HL-60/S4 treated with retinoic acid at 250 ng/mL for 4 days and 3 days (cell line): ENCODE measurements around the gene STK32B.

ENCODE experiments used
- in situ Hi-C: fragments of 300-500 bp; cut with MboI; formaldehyde crosslinking; loops from 2 replicates; pipeline ENCODE4 v1.7.0; 2022; ENCODE audit warnings: low sequenced_read_pairs

STK32B gene

DNA sequence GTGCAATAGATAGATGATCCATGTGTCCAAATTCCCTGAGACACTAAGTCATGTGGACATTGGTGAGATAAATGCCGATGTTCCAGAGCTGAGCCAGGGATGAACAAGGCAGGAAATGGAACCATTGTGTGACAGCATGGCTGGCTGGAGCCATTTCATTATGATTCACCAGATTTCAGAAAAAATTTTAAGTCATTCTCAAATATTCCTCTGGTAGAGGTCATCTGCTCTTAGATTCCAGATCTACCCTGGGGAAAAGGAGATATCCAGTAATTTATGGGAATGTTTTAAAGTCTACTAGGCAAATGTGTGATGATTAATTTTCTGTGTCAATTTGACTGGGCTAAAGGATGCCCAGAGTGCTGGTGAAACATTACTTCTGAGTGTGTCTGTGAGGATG lies 287.3 kb downstream of the STK32B start:
- in situ Hi-C loops, result no loop called here

DNA sequence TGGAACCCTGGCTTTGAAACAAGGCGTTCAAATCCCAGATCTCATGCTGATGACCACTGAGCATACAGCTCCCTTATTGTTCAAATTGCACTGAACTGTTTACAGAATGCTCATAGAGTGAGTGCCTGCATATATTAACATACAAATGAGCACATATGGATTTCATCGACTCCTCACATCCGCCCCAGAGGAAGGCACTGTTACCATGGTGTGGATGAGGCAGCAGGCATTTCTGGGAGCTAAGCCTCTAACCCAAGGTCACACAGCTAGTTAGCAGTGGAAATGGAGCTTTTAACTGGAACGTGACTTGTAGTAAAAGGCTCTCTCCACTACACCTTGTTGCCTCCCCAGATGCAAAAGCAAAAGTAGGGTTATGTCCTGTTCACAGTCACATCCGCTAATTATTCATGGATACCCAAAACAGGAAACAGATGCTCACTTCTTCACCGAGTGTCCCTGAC lies 289.7 kb downstream of the STK32B start:
- in situ Hi-C loops, result no loop called here

DNA sequence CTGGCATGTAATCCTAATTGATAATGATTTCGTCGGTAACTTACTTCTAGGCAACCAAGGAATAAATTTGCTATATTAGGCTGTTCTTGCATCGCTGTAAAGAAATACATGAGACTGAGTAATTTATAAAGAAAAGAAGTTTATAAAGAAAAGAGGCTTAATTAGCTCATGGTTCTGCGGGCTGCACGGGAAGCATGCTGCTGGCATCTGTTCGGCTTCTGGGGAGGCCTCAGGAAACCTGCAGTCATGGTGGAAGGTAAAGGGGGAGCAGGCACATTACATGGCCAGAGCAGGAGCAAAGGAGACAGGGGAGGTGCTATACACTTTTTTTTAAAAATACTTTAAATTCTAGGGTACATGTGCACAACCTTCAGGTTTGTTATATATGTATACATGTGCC lies 290.2 kb downstream of the STK32B start:
- in situ Hi-C loops, result no loop called here

DNA sequence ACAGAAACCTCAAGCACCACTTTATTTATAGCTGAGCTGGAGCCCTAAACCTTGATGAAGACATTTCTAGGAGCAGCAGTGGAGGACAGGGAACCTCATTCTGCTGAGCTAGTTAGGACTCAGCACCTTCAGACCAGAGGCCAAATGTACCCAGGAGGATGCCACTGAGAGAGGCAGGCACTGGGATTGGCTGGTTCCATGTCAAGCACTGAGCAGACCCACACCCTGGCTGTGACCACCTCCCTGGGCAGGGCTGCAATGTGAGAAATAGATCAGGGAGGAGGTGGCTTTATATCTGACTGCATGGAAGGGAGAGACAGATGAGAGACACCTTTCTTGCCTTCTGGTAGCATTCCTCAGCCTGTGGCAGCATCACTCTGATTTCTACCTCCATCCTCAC lies 304.6 kb downstream of the STK32B start:
- in situ Hi-C loops, result no loop called here

DNA sequence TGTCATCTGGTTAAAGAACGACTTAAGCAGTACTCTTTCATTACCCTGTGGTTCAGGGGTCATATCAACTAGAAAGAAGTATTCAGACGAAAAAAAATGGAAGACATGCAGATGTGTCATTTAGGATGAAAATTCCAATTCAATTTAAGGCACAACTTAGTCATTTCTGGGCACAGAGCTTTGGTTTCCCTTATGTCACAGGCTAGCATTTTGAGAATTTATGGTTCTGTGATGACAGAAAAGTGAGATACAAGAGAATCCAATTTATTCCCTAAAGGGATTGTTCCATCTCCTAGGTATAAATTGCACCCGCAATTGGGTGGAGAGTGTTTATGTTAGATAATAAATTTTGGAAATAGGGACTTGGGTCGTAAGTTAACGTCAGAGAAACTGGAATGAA lies 306.6 kb downstream of the STK32B start:
- in situ Hi-C loops, result no loop called here

DNA sequence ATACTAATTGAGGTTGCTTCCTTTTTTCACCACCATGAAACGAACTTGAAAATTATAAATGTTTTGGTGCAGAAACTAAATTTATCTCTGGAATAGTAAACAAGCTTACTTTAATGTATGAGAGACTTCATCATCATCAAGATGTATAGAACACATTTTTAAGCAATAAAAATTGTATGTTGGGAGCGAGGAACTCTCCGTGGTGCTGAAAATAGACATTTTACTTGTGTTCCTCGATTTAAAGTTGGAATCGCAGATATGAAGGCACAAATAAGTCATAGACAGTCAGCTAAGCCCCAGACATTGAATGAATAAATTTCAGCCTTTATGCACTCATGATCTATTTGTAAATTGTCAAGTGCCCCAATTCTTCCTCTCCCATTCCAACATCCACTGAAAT lies 310.7 kb downstream of the STK32B start:
- in situ Hi-C loops, result no loop called here

DNA sequence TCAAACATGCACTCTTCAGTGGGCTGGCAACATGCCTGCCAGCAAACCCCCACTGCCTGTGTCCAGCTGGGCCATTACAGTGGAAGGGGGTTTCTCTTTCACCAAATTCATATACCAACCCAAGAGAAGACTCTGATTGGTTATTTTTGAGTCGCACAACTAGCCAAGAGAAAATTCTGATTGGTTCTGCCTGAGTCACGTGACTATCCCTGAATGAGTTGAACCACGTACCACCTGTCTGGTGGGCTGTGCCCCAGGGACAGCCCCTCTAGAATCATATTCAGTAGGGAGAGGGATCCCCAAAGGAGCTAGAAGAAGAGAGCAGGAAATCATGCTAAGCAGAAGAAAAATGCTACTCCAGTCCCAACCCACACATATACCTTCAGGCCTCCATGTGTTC lies 313.1 kb downstream of the STK32B start:
- in situ Hi-C loops, result no loop called here

DNA sequence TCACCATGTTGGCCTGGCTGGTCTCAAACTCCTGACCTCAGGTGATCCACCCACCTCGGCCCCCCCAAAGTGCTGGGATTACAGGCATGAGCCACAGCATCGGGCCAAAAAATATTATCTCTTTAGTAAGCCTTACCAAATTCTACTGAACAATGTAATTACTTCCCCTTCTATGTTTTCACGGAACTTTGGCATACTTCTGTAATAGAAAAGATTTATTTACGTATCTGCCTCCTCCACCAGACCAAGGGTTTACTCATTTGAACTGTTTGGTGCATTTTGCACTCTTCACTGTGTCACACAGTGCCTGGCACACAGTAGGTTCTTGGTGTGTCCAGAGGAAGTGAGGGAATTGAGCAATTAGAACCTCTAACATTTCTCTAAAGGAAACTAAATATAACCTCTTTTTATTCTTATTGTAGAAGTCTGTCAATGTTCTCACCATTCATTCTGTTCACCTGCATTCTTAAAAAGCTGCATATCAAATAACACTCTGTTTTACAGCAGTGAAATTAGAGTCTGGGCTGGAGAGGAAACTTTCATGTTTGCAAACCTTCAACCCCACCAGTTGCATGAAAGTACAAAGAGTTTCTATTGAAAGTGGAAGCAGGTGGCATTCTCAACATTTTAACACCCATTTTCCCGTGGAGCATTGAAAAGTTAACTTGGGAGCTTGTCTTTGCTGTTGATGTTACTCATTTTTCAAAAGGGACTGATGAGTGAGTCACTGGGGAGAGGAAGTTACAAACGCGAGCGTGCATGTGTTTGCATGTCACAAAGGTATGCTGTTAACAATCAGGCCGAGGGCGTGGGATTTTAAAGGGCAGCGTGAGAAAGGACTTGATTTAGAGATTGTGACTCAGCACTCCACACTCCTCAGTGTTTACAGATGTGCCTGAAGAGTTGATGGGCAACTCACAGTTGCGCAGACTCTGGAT lies 314.1 kb downstream of the STK32B start:
- in situ Hi-C loops, result no loop called here

DNA sequence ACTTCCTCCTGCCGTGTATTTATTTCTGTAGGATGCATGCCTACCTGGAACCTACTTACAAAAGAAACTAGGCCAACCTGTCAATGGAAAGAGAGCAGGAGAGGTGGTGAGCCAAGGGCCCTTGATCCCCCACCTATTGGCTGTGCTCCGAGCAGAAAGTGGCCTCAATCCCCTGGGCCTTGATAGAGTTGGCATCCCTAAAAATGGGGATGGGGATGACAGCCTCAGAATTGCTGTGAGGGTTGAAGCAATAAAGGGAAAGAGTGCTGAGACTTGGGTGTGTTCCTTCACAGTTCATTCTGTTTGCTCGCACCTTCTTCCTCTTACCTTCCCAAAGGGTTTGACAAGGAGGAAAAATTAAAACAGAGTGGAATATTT lies 314.7 kb downstream of the STK32B start:
- in situ Hi-C loops, result no loop called here

DNA sequence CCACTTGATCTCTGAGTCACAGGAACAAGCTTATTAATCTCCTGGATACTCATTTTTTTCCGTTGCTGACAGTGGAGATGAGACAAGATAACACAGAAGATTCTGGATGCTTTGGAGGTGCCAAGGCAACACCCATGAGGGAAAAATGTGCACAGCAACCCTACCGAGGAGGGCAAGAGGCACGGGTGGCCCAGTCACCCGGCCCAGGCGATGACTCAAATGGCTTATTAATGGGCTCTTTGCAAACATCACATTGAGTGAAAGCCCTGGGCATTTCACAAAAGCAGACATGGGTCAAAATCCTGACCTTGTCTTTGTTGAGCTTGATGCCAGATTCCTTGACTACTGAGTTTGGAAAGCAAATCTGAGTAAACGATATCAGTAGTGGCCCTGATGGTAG lies 315.1 kb downstream of the STK32B start:
- in situ Hi-C loops, result no loop called here

DNA sequence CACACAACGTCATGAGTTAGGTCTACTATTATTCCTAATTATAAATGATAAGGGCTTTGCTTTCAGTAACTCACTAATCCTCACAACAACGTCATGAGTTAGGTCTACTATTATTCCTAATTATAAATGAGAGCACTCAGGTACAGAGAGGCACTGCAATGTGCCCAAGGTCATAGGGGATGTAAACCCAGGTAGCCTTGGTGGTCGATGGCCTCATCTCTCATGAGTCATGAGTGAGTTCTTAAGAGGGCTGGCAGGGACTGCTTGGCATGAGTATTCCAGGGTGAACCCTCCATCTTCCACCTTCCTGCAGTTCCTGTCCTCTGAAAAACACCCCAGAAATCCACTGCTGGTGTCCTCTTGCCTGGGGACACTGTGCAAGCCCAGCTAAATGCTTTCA lies 317.1 kb downstream of the STK32B start:
- in situ Hi-C loops, result no loop called here

DNA sequence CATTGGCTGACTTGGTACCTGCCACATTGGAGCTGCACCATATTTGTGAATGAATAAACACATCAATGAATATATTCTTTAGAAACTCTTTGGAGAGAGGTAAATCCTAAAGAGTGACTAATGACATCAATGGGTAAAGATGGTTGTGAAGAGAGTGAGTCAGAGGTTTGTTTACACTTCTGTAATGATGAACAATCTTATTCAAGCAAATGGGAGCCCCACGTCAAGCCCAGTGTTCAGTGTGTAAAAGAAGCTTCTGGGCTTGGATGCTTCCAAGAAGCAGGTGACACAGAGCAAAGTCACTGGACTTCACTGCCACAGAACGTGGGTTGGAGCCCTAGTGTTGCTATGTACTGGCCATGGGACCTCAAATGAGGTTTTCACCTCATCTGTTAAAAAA lies 319.0 kb downstream of the STK32B start:
- in situ Hi-C loops, result no loop called here

DNA sequence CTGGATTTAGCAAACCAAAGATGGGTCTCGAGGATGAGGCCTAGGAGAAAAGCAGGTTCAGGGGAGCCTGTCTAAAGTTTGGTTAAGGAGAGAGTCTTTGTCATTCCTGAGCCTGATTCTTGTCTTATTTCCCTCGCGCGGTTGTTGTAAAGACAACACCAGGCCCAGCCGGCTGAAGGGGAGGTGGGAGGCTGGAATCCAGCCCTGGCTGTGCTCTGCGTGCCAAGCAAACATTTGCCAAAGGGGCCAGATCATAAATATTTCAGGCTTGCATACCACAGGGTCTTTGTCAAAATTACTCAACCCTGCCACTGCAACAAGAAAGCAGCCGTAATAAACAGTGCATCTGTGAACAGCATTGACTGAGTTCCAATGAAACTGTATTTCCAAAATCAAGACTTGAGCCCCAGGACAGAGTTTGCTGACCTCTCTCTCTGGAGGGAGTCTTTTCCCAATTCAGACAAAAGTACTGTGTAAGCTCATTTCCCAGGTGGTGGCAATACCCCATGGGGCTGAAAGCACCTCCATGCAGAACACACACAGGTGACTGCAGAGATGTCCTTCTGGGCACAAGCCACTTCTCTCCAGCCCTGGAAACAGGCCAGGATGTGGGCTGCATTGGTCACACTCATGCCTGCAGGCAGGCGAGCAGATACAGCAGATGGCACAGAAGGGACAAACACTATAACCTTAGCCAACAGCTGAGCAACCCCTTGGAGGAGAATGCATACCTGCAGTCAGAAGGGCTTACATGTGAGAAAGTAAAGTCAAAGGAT lies 320.3 kb downstream of the STK32B start:
- in situ Hi-C loops, result no loop called here

DNA sequence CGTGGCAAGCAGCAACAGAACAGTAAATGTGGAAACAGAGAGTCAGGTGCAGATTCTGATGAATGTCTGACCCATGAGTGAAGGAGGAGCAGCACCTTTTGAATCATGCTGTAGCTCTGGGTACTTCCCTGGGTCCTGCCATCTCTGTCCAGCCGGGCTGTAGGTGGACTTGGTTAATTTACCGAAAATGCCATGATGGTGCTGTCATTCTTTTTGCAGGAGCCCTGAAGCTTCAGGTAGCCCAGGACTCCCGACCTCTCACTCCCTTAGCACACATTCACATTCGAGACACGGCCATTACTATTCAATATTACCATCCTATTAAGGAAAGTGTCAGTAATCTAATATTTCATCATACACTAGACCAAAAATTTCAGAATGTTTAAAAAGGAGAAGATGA lies 320.9 kb downstream of the STK32B start:
- in situ Hi-C loops, result no loop called here

DNA sequence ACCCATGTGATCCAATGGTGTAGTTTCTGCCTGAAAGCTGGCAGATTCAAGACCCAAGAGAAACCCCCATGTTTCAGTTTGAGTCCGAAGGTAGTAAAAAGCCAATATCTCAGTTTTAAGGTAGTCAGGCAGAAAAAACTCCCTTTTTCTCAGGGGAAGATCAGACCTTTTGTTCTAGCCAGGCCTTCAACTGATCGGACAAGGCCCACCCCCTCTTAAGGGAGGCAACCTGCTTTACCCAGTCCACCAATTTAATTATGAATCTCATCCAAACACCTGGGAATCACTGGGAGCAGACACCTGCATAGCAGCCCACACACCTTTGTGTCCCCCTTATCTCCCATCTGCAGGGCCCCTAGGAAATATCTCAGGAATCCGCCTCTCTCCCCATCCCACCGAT lies 322.0 kb downstream of the STK32B start:
- in situ Hi-C loops, result no loop called here

DNA sequence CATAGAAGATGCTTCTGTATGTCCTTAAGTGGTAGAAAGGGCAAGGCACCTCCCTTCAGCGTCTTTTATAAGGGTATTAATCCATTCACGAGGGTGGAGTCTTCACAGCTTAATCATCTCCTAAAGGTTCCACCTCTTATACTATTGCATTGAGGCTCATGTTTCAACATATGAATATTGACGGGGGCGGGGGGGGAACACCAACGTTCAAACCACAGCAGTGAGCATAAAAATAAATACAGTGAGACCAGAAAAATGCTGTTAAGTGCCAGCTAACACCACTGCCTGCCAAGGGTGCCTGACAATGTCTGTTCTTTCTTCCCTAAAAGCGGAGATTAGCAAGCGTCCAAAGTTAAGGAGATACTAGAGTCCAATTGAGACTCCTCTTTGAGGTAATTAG lies 323.3 kb downstream of the STK32B start:
- in situ Hi-C loops, result no loop called here

DNA sequence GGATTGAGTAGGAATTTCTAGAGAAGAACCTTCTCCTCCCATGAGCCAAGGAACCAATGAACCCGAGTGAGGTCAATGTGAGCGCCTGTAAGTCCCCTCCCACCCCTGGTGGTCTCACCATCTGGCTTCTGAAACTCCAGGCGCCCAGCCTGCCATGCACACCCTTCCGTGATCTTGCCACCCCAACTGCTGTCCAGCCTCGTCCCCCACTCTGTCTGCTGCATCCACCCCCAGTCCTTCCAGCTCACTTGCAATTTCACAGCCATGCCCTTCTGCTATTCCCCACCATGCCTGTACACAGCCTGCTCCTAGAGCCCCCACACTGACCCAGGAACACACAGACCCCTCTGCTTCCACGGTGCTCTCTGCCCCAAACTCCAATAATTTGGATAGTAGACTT lies 323.7 kb downstream of the STK32B start:
- in situ Hi-C loops, result no loop called here

DNA sequence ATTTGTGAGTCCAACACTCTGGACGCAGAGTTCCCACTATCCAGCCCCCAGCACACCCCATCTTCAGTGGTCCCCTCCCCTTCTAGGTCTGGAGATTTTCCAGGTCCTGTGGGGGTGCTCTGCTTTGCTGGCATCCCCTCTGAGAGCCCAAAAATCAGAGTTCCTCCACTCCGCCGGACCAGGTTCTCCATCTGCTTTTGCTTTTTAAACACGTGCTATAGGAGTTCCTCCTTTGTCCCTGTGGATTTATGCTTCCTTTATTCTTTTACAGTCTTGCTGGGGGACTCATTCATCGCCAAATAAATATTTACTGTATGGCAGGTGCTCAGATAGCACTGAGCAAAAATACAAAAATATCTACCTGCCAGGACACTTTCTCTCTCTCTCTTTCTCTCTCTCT lies 324.7 kb downstream of the STK32B start:
- in situ Hi-C loops, result no loop called here

DNA sequence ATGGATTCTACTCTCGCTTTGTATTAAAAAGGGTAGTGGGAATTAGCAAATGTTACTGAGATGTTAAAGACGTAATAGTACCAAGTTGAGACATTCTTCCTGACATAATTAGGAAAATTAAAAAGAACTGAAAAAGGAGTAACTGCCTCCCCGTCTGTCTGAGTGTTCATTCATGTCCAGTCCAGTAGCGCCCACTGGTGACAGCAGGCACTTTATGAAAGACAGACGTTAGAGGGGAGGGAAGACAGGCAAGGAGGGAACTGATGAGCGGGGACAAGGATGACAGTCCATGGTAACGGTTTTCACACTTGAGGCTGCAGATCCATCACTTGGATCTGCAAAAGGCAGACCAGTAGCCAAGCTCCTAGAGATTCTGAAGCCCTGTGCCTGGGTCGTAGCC lies 326.7 kb downstream of the STK32B start:
- in situ Hi-C loops, result no loop called here

DNA sequence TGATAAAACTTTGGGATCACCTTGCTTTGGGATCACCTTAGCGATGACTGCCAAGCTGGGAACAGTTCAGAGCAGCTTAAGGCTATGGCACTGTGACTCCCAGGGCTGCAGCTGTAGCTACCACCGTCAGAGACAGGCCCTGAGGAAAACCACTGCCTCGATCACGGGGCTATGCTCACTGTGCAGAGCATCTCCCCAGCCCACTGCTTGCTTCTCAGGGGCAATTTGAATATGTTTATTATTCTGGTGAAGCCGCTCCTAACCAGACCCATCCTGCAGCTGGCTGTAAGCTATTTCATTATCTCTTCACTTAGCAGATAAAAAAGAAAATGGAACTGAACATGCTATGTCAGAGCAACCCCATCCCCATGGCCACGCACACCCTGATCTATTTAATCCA lies 328.6 kb downstream of the STK32B start:
- in situ Hi-C loops, result no loop called here

DNA sequence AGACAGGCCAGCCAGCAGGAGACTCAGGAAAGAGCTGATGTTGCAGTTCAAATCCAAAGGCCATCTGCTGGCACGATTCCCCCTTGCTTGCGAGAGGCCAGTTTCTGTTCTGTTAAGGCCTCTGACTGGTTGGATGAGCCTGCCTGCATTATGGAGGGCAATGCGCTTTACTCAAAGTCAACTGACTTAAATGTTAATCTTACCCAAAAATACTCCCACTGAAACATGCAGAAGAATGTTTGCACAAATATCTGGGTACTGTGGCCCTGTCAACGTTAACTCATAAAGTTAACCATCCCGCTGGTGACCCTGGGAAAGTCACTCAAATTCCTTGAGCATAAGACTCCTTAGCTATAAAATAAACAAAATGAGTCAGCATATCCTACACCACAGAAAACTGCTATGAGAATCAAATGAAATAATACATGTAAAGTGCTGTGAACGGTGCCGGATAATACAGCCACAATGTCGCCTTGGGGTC lies 330.7 kb downstream of the STK32B start:
- in situ Hi-C loops, result no loop called here
